ENCODE results near the gene HSPA8.

The HSPA8 gene

GRCh38 chr11:123051634-123052033 is 10.3 kb downstream of the HSPA8 start:
- H3K4me2 ChIP-seq (ENCODE audit: low read length) = no peak overlapping the region
- no peak overlapping the region for H3K27ac ChIP-seq
- no peak overlapping the region for H3K9ac ChIP-seq
- no peaks in the 10 kb centered on the region for H3K4me1 ChIP-seq
- H3K27me3 ChIP-seq (ENCODE audit: control insufficient read depth, insufficient read depth, low read length) = no peaks in the 10 kb centered on the region
- no peaks in the 10 kb centered on the region for H3K9me3 ChIP-seq (ENCODE audit: control insufficient read depth, low read length)
- no peak overlapping the region for H2AFZ ChIP-seq
- no peak overlapping the region for H3K4me3 ChIP-seq (ENCODE audit: low read depth, low read length)
- no peak for TF ChIP-seq CTCF (IDR thresholded peaks at IDR 0.05)
- H3K36me3 ChIP-seq (ENCODE audit: control insufficient read depth, insufficient read depth, low read length) = no peaks in the 10 kb centered on the region
- H3K79me2 ChIP-seq = no peaks in the 10 kb centered on the region

- no peak overlapping the region for H2AFZ ChIP-seq
- no peak overlapping the region for H3K4me3 ChIP-seq (ENCODE audit: low read depth, low read length)
- no peak overlapping the region for H3K27ac ChIP-seq
- H3K36me3 ChIP-seq (ENCODE audit: control insufficient read depth, insufficient read depth, low read length) = no peaks in the 10 kb centered on the region
- no peaks in the 10 kb centered on the region for H3K79me2 ChIP-seq
- no peaks in the 10 kb centered on the region for H3K9me3 ChIP-seq (ENCODE audit: control insufficient read depth, low read length)
- H3K9ac ChIP-seq = no peak overlapping the region
- H3K4me1 ChIP-seq = no peaks in the 10 kb centered on the region
- H3K27me3 ChIP-seq (ENCODE audit: control insufficient read depth, insufficient read depth, low read length) = no peaks in the 10 kb centered on the region
- H3K4me2 ChIP-seq (ENCODE audit: low read length) = no peak overlapping the region
- TF ChIP-seq CTCF (IDR thresholded peaks at IDR 0.05) = no peak
Measured at GRCh38 chr11:123051146-123051545, 10.8 kb downstream of the HSPA8 start.

- no peak overlapping the region for H2AFZ ChIP-seq
- no peak overlapping the region for H3K4me2 ChIP-seq (ENCODE audit: low read length)
- H3K36me3 ChIP-seq (ENCODE audit: control insufficient read depth, insufficient read depth, low read length) = no peaks in the 10 kb centered on the region
- H3K4me1 ChIP-seq = no peaks in the 10 kb centered on the region
- H3K9ac ChIP-seq = no peak overlapping the region
- H3K9me3 ChIP-seq (ENCODE audit: control insufficient read depth, low read length) = no peaks in the 10 kb centered on the region
- H3K27me3 ChIP-seq (ENCODE audit: control insufficient read depth, insufficient read depth, low read length) = no peaks in the 10 kb centered on the region
- no peak for TF ChIP-seq CTCF (IDR thresholded peaks at IDR 0.05)
- no peaks in the 10 kb centered on the region for H3K79me2 ChIP-seq
- no peak overlapping the region for H3K4me3 ChIP-seq (ENCODE audit: low read depth, low read length)
- no peak overlapping the region for H3K27ac ChIP-seq
Measured at GRCh38 chr11:123047947-123048293, 14.0 kb downstream of the HSPA8 start.

- TF ChIP-seq CTCF (IDR thresholded peaks at IDR 0.05) = no peak
- no peak overlapping the region for H3K4me2 ChIP-seq (ENCODE audit: low read length)
- no peak overlapping the region for H2AFZ ChIP-seq
- H3K9ac ChIP-seq = no peak overlapping the region
- no peaks in the 10 kb centered on the region for H3K27me3 ChIP-seq (ENCODE audit: control insufficient read depth, insufficient read depth, low read length)
- no peaks in the 10 kb centered on the region for H3K9me3 ChIP-seq (ENCODE audit: control insufficient read depth, low read length)
- H3K36me3 ChIP-seq (ENCODE audit: control insufficient read depth, insufficient read depth, low read length) = no peaks in the 10 kb centered on the region
- no peak overlapping the region for H3K27ac ChIP-seq
- H3K4me1 ChIP-seq = no peaks in the 10 kb centered on the region
- H3K4me3 ChIP-seq (ENCODE audit: low read depth, low read length) = no peak overlapping the region
- no peaks in the 10 kb centered on the region for H3K79me2 ChIP-seq
Measured at GRCh38 chr11:123047266-123047946, 14.5 kb downstream of the HSPA8 start.

All from parathyroid adenoma (tissue), 2 donors.